Measurements from ENCODE around the gene ANKS1B.
"Not testable (repeated sequence)": the region's sequence is repeated elsewhere in the genome, so short reads cannot be mapped to it uniquely, and the experiment has no call there.

ANKS1B gene

GRCh38 chr12:98793121-98793520, 1191.6 kb downstream of the ANKS1B start:
- no peak for FAIRE-seq

DNA sequence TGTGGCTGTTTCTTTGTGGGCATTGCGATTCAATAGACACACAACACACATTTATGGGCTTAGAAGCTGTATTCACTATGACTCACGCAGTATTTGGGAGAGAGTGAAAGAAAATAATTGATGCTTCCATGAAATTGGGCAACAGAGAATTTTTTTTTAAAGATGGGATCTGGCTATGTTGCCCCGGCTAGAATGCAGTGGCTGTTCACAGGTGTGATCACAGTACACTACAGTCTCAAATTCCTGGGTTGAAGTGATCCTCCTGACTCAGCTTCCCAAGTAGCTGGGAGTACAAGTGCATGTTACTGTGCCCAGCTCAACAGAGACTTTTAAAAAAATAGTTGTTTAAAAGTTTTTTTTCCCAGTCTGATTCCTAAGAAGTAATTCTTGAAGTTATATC, 1193.3 kb downstream of the ANKS1B start:
- no peak for FAIRE-seq

DNA sequence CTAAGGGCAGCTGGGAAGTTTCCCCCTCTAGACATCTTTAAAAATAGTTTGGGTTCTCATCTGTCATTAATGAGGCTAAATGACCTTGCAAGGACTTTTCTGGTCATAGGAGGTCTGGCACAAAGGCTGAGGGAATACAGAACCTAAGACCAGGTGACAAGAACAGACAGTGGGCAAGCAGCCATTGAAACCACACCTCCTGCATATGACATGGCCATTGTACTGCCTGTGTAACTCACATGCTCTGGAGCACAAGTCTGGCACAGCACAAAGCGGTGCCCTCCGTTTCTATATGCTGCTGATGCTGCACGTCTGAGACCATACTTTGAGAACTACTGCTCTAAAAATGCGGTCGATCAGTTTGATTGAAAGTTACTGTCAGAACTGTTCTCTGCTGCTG, 1196.3 kb downstream of the ANKS1B start:
- no peak for FAIRE-seq

DNA sequence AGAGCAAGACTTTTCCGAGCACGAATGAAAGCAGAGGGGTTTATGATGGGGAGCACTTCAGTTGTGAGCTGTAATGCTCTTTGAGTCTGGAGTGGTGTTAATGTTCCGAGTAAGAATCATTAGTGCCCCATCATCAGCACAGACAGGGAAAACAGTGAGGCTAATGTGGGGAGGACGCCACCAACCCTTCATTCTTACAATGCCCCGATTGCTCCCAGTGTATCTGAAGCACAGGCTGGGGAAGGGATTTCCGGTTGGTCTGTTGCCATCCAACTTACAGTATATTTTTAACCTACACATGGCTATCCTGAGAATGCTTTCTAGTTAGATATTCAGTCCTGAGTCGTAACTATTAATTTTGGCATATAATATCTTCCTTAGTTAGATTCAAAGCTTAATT, 1198.1 kb downstream of the ANKS1B start:
- no peak for FAIRE-seq

DNA sequence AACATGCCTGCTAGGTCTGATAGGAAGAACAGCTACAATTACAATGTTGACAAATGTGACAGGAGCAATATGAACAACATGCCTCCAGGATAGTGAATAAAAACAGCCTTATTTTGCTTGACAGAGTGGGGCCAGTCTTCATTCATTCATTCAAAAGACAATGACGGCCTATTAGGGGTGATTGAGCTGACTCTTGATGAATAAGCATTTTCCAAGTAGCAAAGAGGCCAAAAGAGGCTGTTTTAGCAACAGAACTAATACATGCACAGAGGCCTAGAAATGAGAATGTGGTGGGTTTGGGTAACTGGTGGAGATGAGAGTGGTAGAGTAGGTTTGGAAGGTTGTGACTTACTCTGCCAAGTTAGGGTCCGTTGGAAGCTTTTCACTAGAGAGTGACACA, 1201.3 kb downstream of the ANKS1B start:
- no peak for FAIRE-seq

GRCh38 chr12:98780261-98780660, 1204.5 kb downstream of the ANKS1B start:
- no peak for FAIRE-seq

- no peak for FAIRE-seq
These were observed 1211.9 kb downstream of the ANKS1B start for GRCh38 chr12:98772818-98773217.

DNA sequence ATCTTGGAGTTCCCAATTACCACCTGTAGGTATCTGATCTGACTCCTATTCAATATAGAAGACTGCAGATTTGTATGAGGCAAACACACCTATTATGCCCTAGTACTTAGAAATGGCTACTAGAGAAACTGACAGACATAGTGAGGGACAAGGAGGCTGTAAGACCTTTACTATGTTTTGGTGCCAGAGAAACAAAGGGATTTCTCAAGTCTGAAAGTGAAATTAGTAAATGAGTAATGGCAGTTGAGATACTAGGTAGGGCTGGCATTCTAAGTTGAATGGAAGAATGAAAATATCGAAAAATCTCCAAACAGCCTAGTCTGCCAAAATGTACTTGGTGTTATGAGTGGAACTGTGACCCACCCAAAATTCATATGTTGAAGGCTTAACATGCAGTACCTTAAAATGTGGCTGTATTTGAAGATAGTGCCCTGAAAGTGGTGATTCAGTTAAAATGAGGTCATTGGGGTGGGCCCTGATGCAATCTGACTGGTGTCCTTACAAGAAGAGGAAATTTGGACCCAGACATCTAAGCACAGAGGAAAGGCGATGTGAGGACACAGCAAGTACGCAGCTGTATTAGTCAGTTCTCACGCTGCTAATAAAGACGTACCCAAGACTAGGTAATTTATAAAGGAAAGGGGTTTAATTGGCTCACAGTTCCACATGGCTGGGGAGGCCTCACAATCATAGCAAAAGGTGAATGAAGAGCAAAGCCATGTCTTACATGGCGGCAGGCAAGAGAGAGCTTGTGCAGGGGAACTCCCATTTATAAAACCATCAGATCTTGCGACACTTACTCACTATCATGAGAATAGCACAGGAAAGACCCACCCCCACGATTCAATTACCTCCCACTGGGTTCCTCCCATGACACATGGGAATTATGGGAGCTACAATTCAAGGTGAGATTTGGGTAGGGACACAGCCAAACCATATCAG, 1212.7 kb downstream of the ANKS1B start:
- FAIRE-seq: no peak

- no peak for FAIRE-seq
These were observed 1214.5 kb downstream of the ANKS1B start for GRCh38 chr12:98770230-98770629.

- no peak for FAIRE-seq
These were observed 1215.7 kb downstream of the ANKS1B start for GRCh38 chr12:98769068-98769467.

GRCh38 chr12:98767248-98767647, 1217.5 kb downstream of the ANKS1B start:
- FAIRE-seq: no peak

- FAIRE-seq: no peak
These were observed 1221.1 kb downstream of the ANKS1B start for GRCh38 chr12:98763656-98764055.

DNA sequence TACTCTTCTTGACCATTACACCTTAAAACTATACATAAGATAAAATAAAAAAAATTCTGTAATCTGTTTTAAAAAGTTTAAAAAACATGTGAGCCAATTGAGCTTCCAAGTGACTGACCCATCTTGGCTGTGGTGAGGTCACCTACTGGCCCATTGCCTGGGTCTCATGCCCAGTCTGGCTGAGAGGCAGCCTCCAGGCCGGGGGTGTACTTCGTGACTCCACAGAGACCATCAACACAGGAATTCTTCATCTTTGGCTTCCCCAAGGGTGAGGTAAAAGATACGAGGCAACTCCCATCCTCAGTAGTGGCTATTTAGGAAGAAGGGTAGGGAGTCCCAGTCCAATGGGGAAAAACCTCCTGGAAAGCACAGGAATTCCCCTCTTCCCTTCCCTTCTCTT, 1226.4 kb downstream of the ANKS1B start:
- FAIRE-seq: no peak

DNA sequence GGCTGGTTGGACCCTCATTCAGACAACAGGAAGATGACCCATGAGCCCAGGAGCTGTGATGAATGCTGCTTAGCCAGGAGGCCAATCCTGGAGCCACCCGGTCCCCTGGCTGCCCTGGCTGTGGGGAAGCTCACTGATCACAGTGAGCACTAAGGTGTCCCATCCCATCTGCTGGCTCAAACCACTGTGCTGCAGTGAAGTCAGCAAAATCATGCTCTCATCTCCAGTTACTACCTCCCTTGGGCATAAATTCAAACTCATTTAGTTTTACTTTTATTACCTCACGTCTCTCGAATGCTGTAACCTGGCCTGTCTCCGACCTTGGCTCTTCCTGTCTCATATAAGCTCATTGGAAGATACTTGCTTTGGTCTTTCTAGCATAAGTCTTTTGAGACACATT, 1227.3 kb downstream of the ANKS1B start:
- FAIRE-seq: no peak

DNA sequence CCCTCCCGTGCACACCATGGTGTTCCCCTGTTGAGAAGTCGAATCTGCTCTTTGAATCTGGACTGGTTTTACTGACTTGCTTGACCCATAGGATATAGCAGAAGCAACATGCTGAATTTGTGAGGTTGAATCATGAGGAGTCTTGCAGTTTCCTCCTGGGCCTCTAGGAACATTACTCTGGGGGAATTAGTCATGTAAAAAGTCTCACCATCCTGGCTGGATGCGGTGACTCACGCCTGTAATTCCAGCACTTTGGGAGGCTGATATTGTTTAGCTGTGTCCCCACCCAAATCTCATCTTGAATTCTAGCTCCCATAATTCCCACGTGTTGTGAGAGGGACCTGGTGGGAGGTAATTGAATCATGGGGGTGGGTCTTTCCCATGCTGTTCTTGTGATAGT, 1228.9 kb downstream of the ANKS1B start:
- not testable (repeated sequence) for FAIRE-seq

DNA sequence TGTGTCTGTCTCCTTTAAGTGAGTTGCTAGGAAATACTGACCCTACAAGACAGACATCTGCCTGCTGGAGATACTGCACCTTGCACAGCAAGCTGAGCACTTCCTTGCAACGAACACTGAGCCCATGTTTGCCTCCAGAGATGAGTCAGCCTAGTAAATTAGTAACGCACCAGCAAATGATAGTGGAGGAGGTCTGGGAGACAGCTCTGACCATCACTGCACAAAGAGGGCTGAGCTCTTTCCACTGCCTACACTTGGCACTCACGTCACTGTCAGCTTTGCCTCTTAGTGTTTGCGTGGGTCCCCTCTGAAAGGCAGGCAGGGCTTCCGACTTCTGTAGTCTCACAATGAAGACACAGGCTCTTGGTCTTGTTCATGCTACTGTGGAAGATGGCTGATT, 1230.6 kb downstream of the ANKS1B start:
- FAIRE-seq: peak; percentile 97

GRCh38 chr12:98752726-98753125, 1232.0 kb downstream of the ANKS1B start:
- no peak for FAIRE-seq

GRCh38 chr12:98751580-98752115, 1233.1 kb downstream of the ANKS1B start:
- FAIRE-seq: no peak

DNA sequence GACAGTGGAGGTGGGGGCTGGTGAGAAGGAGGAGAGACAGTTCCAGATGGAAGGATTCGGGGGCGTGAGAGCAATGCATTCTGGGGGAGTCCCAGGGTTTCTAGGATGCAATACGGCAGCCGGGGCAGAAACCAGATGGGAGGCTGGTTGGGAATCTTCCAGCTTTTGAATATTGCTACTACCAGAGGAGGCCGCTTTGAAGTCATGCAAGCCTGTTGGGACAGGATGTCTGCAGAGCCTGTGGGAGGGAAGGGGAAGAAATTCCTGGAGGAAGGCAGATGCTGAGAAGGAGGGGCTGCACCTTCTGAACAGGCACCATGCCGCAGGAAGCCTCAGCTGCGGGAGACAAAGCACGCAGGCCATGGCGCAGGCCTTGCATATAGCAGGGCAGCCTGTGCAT, 1234.2 kb downstream of the ANKS1B start:
- FAIRE-seq: no peak

DNA sequence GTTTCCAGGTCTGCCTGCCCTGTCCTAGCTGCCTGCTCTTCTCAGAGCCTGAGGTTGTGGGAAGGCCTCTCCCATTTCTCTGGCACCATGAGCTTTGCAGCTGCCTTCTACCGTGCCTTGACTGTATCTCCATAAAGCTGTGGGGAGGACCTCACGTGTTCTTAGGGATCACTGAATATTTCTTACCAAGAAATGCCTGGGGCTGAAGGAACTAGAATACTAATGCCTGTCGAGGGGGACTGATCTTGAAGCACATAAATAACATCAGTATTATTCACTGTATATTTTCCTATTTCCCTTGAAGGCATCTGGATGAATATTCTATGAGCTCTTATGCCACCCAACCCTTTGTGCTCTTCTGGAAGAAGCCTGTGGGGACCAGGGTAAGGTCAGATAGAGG, 1236.3 kb downstream of the ANKS1B start:
- no peak for FAIRE-seq

- no peak for FAIRE-seq
These were observed 1239.0 kb downstream of the ANKS1B start for GRCh38 chr12:98745578-98746391.

DNA sequence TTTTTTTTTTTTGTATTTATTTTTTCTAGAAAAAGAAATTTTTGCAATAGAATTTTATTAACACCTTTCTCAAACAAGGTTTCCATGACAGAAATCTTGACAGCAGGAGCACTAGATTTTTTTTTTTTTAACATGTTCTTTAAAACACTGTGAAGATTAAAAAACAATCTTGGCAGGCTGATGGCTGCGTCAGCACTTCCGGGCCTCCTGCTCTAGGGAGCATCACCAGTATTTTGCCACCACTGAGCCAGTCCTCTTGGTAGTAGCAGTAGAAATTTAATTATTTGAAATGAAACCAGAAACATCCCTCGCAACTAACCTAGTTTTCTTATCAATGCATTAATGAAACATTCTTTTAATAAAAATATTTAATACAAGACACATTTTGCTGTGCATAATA, 1240.1 kb downstream of the ANKS1B start:
- FAIRE-seq: no peak

DNA sequence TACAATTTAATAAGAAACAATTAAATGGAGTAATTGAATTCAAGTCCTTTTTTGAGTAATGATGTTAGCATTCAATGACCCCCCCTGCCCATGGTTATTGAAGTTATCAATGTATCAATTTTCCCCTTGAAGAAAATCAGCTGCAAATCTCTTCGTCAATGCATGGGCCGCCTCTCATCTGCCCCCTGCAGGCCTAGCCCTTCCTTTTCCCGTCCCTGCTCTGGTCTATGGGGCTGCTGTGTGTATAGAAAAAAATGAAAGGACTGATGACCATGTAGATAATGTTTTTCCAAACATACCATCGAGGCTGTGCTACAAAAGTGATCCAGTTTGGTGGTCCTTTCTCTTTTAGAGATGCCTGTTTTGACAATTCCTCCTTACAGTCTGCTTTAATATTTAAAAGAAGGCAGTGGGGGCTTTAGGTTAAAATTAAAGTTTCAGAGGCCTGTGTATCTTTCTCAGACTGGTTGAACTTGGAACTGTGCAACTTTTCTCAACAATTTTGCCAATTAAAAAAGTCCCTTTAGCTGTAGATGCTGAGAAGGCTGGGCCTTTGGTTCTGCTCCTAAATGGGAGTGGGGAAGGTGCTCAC, 1241.3 kb downstream of the ANKS1B start:
- FAIRE-seq: no peak

All from islet of Langerhans (tissue), 1 donor.